Measurements from ENCODE around the gene PARP2. TPM values are rescaled to one million over a fixed set of nuclear protein-coding genes. Genes with fewer than 3 reads are reported as not detected.

PARP2 gene
- total and polyA plus RNA-seq, 2 donors (not counting 3 experiments of a cell fraction or from before 2014, with no cell fraction given): 15.7 to 30.6 TPM

DNA sequence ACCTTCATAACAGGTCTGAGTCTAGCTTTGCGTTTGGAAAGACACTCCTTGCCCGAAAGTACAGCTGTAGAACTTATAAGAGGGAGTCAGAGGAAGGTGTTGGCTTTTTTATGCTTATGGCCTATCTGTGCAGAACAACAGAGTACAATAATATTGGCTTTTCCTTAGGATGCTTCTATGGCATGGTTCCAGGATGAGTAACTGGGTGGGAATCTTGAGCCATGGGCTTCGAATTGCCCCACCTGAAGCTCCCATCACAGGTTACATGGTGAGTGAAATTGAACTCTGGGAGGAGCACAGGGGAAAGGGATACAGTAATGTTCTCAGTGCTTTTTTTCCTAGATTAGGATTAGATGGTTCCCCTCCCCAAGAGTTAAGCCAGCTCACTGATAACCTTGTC lies 13.0 kb downstream of the PARP2 start:
- peaks cover 15 to 25% of the 10 kb centered on the region in 2 experiments for H3K36me3 ChIP-seq (ENCODE audit: control insufficient read depth in 2 of 2, extremely low read depth in 1 of 2, insufficient read depth in 2 of 2, low read length in 2 of 2)
- H3K9me1 ChIP-seq (replicated peaks; ENCODE audit: control insufficient read depth, extremely low read depth, insufficient read depth, low read length): no peaks in the 10 kb centered on the region
- CTCF ChIA-PET: interaction anchor here (1.3 to 1.5 kb wide), 2 partner anchors 14 to 29 kb away, joined by 4 to 6 read pairs; no protein-coding TSS in a partner anchor
- H3K9ac ChIP-seq (replicated peaks; ENCODE audit: extremely low read depth, insufficient read depth, low read length): no peak overlapping the region
- intact Hi-C loops (cut with micrococcal nuclease) (no loop called here), dilution Hi-C loops (cut with MboI; ENCODE audit: extremely low pct_ligation_motif_present, low sequenced_read_pairs) (loop anchor here (10.0 kb wide), 2 partner anchors 118 to 188 kb away; no protein-coding TSS in a partner anchor)
- FAIRE-seq (no peak), DNase-seq (ENCODE audit: low read depth, low spot score) (no peak)
- no peak overlapping the region for H3K4me2 ChIP-seq (ENCODE audit: insufficient read depth, low read length)
- no peak overlapping the region for H2AFZ ChIP-seq (ENCODE audit: low read depth, low read length)
- H3K27ac ChIP-seq (ENCODE audit: insufficient read depth, low read depth, low read length): no peak overlapping the region
- H4K20me1 ChIP-seq (replicated peaks; ENCODE audit: control insufficient read depth, extremely low read depth, insufficient read depth, low read length): peaks cover 3% of the 10 kb centered on the region
- no peak for TF ChIP-seq MYC (IDR thresholded peaks at IDR 0.05; ENCODE audit: low read depth, low read length)
- TF ChIP-seq CTCF (IDR thresholded peaks at IDR 0.05; ENCODE audit: extremely low read depth in 1 of 2, insufficient read depth in 1 of 2, low read depth in 1 of 2, low read length in 2 of 2): no peak
- no peak for TF ChIP-seq GATA2 (IDR thresholded peaks at IDR 0.05; ENCODE audit: insufficient read depth, insufficient read length, low read depth, low read length)
- no peak for TF ChIP-seq JUN (IDR thresholded peaks at IDR 0.05; ENCODE audit: borderline replicate concordance, insufficient read depth, insufficient read length, low read depth)
- no peak for TF ChIP-seq POLR2A (IDR thresholded peaks at IDR 0.05; ENCODE audit: low read depth, low read length)
- no peak for TF ChIP-seq POLR2AphosphoS5 (IDR thresholded peaks at IDR 0.05; ENCODE audit: insufficient read depth, low read depth, low read length)
- TF ChIP-seq, protein P1, sequence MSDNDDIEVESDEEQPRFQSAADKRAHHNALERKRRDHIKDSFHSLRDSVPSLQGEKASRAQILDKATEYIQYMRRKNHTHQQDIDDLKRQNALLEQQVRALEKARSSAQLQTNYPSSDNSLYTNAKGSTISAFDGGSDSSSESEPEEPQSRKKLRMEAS (IDR thresholded peaks at IDR 0.05; ENCODE audit: insufficient read depth, insufficient read length): no peak
- no peak for TF ChIP-seq FOS (IDR thresholded peaks at IDR 0.05; ENCODE audit: borderline replicate concordance, insufficient read depth, low read length)
- TF ChIP-seq EZH2 (IDR thresholded peaks at IDR 0.05; ENCODE audit: borderline replicate concordance, low read depth, low read length, severe bottlenecking): no peak
- H3K4me1 ChIP-seq (ENCODE audit: control insufficient read depth, extremely low read depth, insufficient read depth, low read length): peaks cover 14% of the 10 kb centered on the region
- H3K27me3 ChIP-seq (ENCODE audit: control insufficient read depth in 2 of 2, insufficient read depth in 2 of 2, low read length in 2 of 2): no peaks in the 10 kb centered on the region
- BruUV-seq (replicated peaks): no TSS peak
- no peaks in the 10 kb centered on the region for H3K9me3 ChIP-seq (replicated peaks; ENCODE audit: control insufficient read depth, insufficient read depth, low read length)
- H3K79me2 ChIP-seq (ENCODE audit: control insufficient read depth, insufficient read depth, low read length): no peaks in the 10 kb centered on the region
- no peak overlapping the region for H3K4me3 ChIP-seq (replicated peaks in 1 of 3; ENCODE audit: insufficient read depth in 1 of 3, low read depth in 1 of 3, low read length in 3 of 3)
- POLR2A ChIA-PET: interaction anchor here (0.9 kb wide), 1 partner anchor 13 kb away, joined by 3 read pairs; the partner anchor contains the start of gene PARP2
